OCI-LY1 (cell line): ENCODE data around the gene MTMR2.
"Not testable (repeated sequence)": the region's sequence is repeated elsewhere in the genome, so short reads cannot be mapped to it uniquely, and the experiment has no call there.

Experiments
- H2AFZ ChIP-seq: fragments of 200-600 bp; sonication (generic), shearing (Covaris generic); 2 replicates; pipeline ENCODE4 v1.6.0; 2014; ENCODE audit warnings: antibody characterized with exemption, mild to moderate bottlenecking, low read length
- H3F3A ChIP-seq: fragments of 200-600 bp; sonication (generic), shearing (Covaris generic); 2 replicates; pipeline ENCODE4 v1.6.0; 2014; ENCODE audit warnings: mild to moderate bottlenecking, antibody characterized with exemption, low read length, moderate library complexity; ENCODE audit not compliant: insufficient read depth
- H3K27ac ChIP-seq: fragments of 200-600 bp; sonication (generic); 2 replicates; pipeline ENCODE4 v1.5.1; 2014; ENCODE audit warnings: low read length, mixed run types, mild to moderate bottlenecking, low read depth; ENCODE audit not compliant: poor library complexity, severe bottlenecking
- H3K27me3 ChIP-seq: fragments of 200-600 bp; sonication (generic); 2 replicates; pipeline ENCODE4 v1.6.0; 2014; ENCODE audit warnings: antibody characterized with exemption, mild to moderate bottlenecking, low read length, moderate library complexity; ENCODE audit not compliant: insufficient read depth
- H3K36me3 ChIP-seq: fragments of 200-600 bp; sonication (generic); 2 replicates; pipeline ENCODE4 v1.6.1; 2014; ENCODE audit warnings: mild to moderate bottlenecking, antibody characterized with exemption, low read length, moderate library complexity, mixed read lengths; ENCODE audit not compliant: insufficient read depth
- H3K4me1 ChIP-seq: fragments of 200-600 bp; sonication (generic); 2 replicates; pipeline ENCODE4 v1.5.1; 2014; ENCODE audit warnings: mild to moderate bottlenecking, low read length, moderate library complexity; ENCODE audit not compliant: insufficient read depth, severe bottlenecking
- H3K4me2 ChIP-seq: fragments of 200-600 bp; sonication (generic), shearing (Covaris generic); 2 replicates; pipeline ENCODE4 v1.6.1; 2014; ENCODE audit warnings: low read length
- H3K4me3 ChIP-seq: fragments of 200-600 bp; sonication (generic); 2 replicates; pipeline ENCODE4 v1.5.1; 2014; ENCODE audit warnings: low read length, low read depth, mild to moderate bottlenecking, mixed read lengths; ENCODE audit not compliant: poor library complexity, severe bottlenecking
- H3K79me2 ChIP-seq: fragments of 200-600 bp; shearing (Covaris generic); 2 replicates; pipeline ENCODE4 v1.6.1; 2016; ENCODE audit warnings: mixed run types, low read length, mixed read lengths; ENCODE audit not compliant: insufficient read depth
- H3K9ac ChIP-seq: fragments of 200-600 bp; sonication (generic), shearing (Covaris generic); 2 replicates; pipeline ENCODE4 v1.6.1; 2014; ENCODE audit warnings: mild to moderate bottlenecking, low read length, mixed read lengths
- H3K9me2 ChIP-seq: fragments of 200-600 bp; sonication (generic), shearing (Covaris generic); 2 replicates; pipeline ENCODE4 v1.6.1; 2014; ENCODE audit warnings: low read depth, mild to moderate bottlenecking, low read length, mixed read lengths
- H3K9me3 ChIP-seq: fragments of 200-600 bp; shearing (Covaris generic); 2 replicates; pipeline ENCODE4 v1.6.1; 2014; ENCODE audit warnings: low read length, mixed read lengths
- H4K20me1 ChIP-seq: fragments of 200-600 bp; sonication (generic), shearing (Covaris generic); 2 replicates; pipeline ENCODE4 v1.6.0; 2016; ENCODE audit warnings: mild to moderate bottlenecking, low read length; ENCODE audit not compliant: insufficient read depth
- EZH2 ChIP-seq: fragments of 200-600 bp; sonication (generic), shearing (Covaris generic); IDR thresholded peaks from 2 replicates; pipeline ENCODE4 v1.8.0; 2017; ENCODE audit warnings: borderline replicate concordance, mixed run types, mild to moderate bottlenecking, antibody characterized with exemption, low read length, moderate library complexity, mixed read lengths
- TF ChIP-seq, protein P1 (sequence below): fragments of 200-600 bp; sonication (generic), shearing (Covaris generic); IDR thresholded peaks from 2 replicates; pipeline ENCODE4 v1.5.1; 2017; ENCODE audit warnings: mild to moderate bottlenecking, antibody characterized with exemption, low read length, moderate library complexity, mixed read lengths

Gene MTMR2

DNA sequence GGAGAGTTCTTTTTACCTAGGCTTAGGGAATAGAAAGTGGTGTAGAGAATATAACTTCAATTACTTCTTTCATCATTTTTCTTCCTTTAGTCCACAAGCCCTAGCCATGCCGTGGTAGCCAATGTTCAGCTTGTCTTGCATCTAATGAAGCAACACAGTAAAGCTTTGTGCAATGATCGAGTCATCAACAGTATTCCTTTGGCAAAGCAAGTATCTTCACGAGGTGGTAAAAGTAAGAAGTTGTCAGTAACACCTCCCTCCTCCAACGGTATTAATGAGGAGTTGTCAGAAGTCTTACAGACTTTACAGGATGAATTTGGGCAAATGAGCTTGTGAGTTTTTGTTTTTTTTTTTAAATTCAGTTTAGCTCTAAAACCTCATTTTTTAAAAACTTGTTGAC, 96.2 kb downstream of the MTMR2 start:
- Histone ChIP-seq H3K27ac (no peak overlapping the region), H3K4me2 (no peak overlapping the region), H3K27me3 (no peaks in the 10 kb centered on the region), H2AFZ (no peak overlapping the region), H3K4me1 (no peaks in the 10 kb centered on the region), H3F3A (no peaks in the 10 kb centered on the region), H3K79me2 (no peaks in the 10 kb centered on the region), H3K9me2 (no peaks in the 10 kb centered on the region), H4K20me1 (no peaks in the 10 kb centered on the region), H3K9ac (no peak overlapping the region), H3K9me3 (no peaks in the 10 kb centered on the region), H3K36me3 (peaks cover 65% of the 10 kb centered on the region), H3K4me3 (no peak overlapping the region)
- TF ChIP-seq, protein P1, sequence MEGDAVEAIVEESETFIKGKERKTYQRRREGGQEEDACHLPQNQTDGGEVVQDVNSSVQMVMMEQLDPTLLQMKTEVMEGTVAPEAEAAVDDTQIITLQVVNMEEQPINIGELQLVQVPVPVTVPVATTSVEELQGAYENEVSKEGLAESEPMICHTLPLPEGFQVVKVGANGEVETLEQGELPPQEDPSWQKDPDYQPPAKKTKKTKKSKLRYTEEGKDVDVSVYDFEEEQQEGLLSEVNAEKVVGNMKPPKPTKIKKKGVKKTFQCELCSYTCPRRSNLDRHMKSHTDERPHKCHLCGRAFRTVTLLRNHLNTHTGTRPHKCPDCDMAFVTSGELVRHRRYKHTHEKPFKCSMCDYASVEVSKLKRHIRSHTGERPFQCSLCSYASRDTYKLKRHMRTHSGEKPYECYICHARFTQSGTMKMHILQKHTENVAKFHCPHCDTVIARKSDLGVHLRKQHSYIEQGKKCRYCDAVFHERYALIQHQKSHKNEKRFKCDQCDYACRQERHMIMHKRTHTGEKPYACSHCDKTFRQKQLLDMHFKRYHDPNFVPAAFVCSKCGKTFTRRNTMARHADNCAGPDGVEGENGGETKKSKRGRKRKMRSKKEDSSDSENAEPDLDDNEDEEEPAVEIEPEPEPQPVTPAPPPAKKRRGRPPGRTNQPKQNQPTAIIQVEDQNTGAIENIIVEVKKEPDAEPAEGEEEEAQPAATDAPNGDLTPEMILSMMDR = no peak
- no peak for TF ChIP-seq EZH2

DNA sequence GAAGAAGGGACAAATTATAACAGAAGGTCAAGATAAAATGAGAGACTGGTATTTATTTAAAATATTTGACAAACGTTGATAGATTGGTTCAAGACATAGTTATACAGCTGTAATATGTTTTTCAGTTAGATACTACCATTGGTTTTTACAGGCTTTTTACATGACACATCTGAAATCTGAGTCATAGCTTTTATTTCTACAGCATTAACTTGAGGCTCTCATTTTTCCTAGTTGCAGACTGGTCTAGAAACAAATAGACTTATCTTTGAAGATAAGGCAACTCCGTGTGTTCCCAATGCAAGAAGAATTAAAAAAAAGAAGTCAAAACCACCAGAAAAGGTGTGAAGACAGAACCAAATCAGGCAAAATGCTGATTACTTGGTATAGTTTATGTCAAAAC, 102.3 kb downstream of the MTMR2 start:
- H3K9ac ChIP-seq = no peak overlapping the region
- TF ChIP-seq, protein P1 = no peak
- no peak for TF ChIP-seq EZH2
- no peaks in the 10 kb centered on the region for H3K27me3 ChIP-seq
- H3K79me2 ChIP-seq = no peaks in the 10 kb centered on the region
- no peaks in the 10 kb centered on the region for H3F3A ChIP-seq
- H3K9me3 ChIP-seq = no peaks in the 10 kb centered on the region
- no peak overlapping the region for H3K27ac ChIP-seq
- no peaks in the 10 kb centered on the region for H4K20me1 ChIP-seq
- H3K9me2 ChIP-seq = no peaks in the 10 kb centered on the region
- no peak overlapping the region for H3K4me3 ChIP-seq
- H3K36me3 ChIP-seq = peaks cover 50% of the 10 kb centered on the region; the same call in 1 of the 2 replicates
- no peaks in the 10 kb centered on the region for H3K4me1 ChIP-seq
- no peak overlapping the region for H2AFZ ChIP-seq
- H3K4me2 ChIP-seq = no peak overlapping the region

DNA sequence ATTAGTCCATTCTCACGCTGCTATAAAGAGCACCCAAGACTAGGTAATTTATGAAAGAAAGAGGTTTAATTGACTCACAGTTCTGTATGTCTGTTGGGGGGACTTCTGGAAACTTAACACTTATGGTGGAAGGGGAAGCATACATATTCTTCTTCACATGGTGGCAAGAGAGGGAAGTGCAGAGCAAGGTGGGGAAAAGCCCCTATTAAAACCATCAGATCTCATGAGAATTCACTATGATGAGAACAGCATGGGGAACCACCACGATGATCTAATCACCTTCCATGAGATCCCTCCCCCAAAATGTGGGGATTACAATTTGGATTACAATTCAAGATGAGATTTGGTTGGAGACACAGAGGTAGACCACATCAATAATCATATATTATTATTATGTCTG, 107.9 kb downstream of the MTMR2 start:
- Histone ChIP-seq H3K4me3 (no peak overlapping the region), H3K9ac (no peak overlapping the region), H2AFZ (no peak overlapping the region), H3K27ac (no peak overlapping the region), H3K9me2 (no peaks in the 10 kb centered on the region), H3K36me3 (peaks cover 36% of the 10 kb centered on the region; the same call in 1 of the 2 replicates), H3K4me2 (no peak overlapping the region), H3K4me1 (no peaks in the 10 kb centered on the region), H3K27me3 (no peaks in the 10 kb centered on the region), H4K20me1 (no peaks in the 10 kb centered on the region), H3F3A (0 out of 2 replicates have a peak, but pooled peaks cover 4% of the 10 kb centered on the region), H3K79me2 (no peaks in the 10 kb centered on the region), H3K9me3 (no peaks in the 10 kb centered on the region)
- TF ChIP-seq, protein P1 = no peak
- TF ChIP-seq EZH2 = no peak

DNA sequence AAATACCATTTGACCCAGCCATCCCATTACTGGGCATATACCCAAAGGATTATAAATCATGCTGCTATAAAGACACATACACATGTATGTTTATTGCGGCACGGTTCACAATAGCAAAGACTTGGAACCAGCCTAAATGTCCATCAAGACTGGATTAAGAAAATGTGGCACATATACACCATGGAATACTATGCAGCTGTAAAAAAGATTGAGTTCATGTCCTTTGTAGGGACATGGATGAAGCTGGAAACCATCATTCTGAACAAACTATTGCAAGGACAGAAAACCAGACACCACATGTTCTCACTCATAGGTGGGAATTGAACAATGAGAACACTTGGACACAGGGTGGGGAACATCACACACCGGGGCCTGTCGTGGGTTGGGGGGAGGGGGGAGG, 112.9 kb downstream of the MTMR2 start:
- H3K4me2 ChIP-seq, H4K20me1 ChIP-seq, H3K27me3 ChIP-seq, H3K4me3 ChIP-seq, H2AFZ ChIP-seq, H3F3A ChIP-seq, H3K79me2 ChIP-seq, H3K4me1 ChIP-seq, H3K9me3 ChIP-seq, H3K9ac ChIP-seq, H3K27ac ChIP-seq, H3K9me2 ChIP-seq: not testable (repeated sequence)
- peaks cover 29% of the 10 kb centered on the region for H3K36me3 ChIP-seq

DNA sequence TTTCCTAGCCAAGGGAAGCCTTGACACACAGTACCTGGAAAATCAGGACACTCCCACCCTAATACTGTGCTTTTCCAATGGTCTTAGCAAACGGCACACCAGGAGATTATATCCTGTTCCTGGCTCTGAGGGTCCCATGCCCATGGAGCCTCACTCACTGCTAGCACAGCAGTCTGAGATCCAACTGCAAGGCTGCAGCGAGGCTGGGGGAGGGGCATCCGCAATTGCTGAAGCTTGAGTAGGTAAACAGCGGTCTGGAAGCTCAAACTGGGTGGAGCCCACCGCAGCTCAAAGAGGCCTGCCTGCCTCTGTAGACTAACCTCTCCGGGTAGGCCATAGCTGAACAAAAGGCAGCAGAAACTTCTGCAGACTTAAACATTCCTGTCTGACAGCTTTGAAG, 117.4 kb downstream of the MTMR2 start:
- H3K27ac ChIP-seq, H3F3A ChIP-seq: not testable (repeated sequence)

More for the DNA sequence above, 117.4 kb downstream of the MTMR2 start:
- H3K36me3 ChIP-seq = peaks cover 45% of the 10 kb centered on the region
- H3K4me2 ChIP-seq, H3K4me1 ChIP-seq, H3K79me2 ChIP-seq, H3K9ac ChIP-seq, H4K20me1 ChIP-seq, H3K27me3 ChIP-seq, H3K9me3 ChIP-seq, H3K9me2 ChIP-seq, H3K4me3 ChIP-seq, H2AFZ ChIP-seq: not testable (repeated sequence)
